ENCODE measurements around the gene EFHD1. TPM values are rescaled to one million over a fixed set of nuclear protein-coding genes. Genes with fewer than 3 reads are reported as not detected.

The EFHD1 gene
- total RNA-seq, 1 experiment from 2014 or later = 0.07 TPM

DNA sequence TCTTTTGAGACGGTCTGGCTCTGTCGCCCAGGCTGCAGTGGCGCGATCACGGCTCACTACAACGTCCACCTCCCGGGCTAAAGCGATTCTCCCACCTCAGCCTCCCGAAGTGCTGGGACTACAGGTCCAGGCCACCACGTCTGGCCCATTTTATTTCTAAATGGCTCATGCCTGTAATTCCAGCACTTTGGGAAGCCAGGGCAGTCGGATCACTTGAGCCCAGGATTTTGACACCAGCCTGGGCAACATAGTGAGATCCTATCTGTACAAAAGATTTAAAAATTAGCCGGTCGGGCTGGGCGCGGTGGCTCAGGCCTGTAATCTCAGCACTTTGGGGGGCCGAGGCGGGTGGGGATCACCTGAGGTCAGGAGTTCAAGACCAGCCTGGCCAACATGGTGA is 26.4 kb upstream of the EFHD1 start:
- H2AFZ ChIP-seq (ENCODE audit: low read length) = no peak overlapping the region
- H3F3A ChIP-seq (ENCODE audit: low read length, unreplicated experiment) = no peaks in the 10 kb centered on the region
- no TSS peak for BruUV-seq (replicated peaks)
- H3K27me3 ChIP-seq (ENCODE audit: low read length) = no peaks in the 10 kb centered on the region
- H3K9me3 ChIP-seq (ENCODE audit: low read length) = no peaks in the 10 kb centered on the region
- ChIA-PET POLR2A (ENCODE audit: unreplicated experiment) (no interaction called here), CTCF (interaction anchor here (0.7 to 0.8 kb wide), 2 partner anchors 39 to 62 kb away, joined by 3 read pairs; no protein-coding TSS in a partner anchor)
- no peak for ATAC-seq
- no peaks in the 10 kb centered on the region for H3K79me2 ChIP-seq (ENCODE audit: low read length)
- no peak overlapping the region for H3K27ac ChIP-seq (ENCODE audit: low read length)
- H3K36me3 ChIP-seq (ENCODE audit: low read depth, low read length) = no peaks in the 10 kb centered on the region
- no peak overlapping the region for H3K4me3 ChIP-seq (ENCODE audit: low read length)
- no peak overlapping the region for H3K9ac ChIP-seq (ENCODE audit: low read length)
- peaks cover 21% of the 10 kb centered on the region for H3K4me1 ChIP-seq (ENCODE audit: insufficient read depth, low read length)
- intact Hi-C loops (cut with micrococcal nuclease) = loop anchor here (5.0 kb wide), 1 partner anchor 645 kb away; the partner anchor contains the start of gene ATG16L1
- TF ChIP-seq, protein P1, sequence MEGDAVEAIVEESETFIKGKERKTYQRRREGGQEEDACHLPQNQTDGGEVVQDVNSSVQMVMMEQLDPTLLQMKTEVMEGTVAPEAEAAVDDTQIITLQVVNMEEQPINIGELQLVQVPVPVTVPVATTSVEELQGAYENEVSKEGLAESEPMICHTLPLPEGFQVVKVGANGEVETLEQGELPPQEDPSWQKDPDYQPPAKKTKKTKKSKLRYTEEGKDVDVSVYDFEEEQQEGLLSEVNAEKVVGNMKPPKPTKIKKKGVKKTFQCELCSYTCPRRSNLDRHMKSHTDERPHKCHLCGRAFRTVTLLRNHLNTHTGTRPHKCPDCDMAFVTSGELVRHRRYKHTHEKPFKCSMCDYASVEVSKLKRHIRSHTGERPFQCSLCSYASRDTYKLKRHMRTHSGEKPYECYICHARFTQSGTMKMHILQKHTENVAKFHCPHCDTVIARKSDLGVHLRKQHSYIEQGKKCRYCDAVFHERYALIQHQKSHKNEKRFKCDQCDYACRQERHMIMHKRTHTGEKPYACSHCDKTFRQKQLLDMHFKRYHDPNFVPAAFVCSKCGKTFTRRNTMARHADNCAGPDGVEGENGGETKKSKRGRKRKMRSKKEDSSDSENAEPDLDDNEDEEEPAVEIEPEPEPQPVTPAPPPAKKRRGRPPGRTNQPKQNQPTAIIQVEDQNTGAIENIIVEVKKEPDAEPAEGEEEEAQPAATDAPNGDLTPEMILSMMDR (conservative IDR thresholded peaks at IDR 0.05; ENCODE audit: low read depth, low read length) = no peak
- H3K9me2 ChIP-seq (replicated peaks; ENCODE audit: low read length) = no peaks in the 10 kb centered on the region
- no peak for DNase-seq
- H3K4me2 ChIP-seq (ENCODE audit: low read length) = no peak overlapping the region
- H4K20me1 ChIP-seq (ENCODE audit: low read length) = no peaks in the 10 kb centered on the region

DNA sequence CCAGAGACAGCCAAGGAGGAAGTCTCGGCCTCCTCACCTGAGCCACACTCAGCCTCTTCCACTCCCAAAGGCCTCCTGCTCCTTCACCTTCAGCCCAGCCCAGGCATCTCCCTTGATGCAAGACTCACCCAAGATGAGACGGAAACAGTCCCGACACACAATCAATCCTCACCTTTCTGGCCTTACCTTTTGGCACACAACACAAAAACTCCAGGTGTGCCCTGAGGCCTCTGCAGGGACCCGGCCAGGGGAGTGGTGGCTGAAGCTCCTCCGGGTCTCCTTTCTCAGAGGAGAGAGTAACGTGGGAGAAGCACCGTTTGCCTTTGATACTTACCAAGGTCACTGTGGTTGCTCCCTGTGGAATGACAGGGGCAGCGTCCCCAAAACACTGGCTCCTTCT is 23.8 kb upstream of the EFHD1 start:
- no peaks in the 10 kb centered on the region for H3K9me3 ChIP-seq (ENCODE audit: low read length)
- ATAC-seq = no peak
- no peaks in the 10 kb centered on the region for H3K36me3 ChIP-seq (ENCODE audit: low read depth, low read length)
- H3K9ac ChIP-seq (ENCODE audit: low read length) = no peak overlapping the region
- H2AFZ ChIP-seq (ENCODE audit: low read length) = no peak overlapping the region
- no peak overlapping the region for H3K4me2 ChIP-seq (ENCODE audit: low read length)
- ChIA-PET CTCF (no interaction called here), POLR2A (ENCODE audit: unreplicated experiment) (interaction anchor here (0.6 kb wide), 1 partner anchor 246 kb away, joined by 3 read pairs; no protein-coding TSS in a partner anchor)
- intact Hi-C loops (cut with micrococcal nuclease) = loop anchor here (5.0 kb wide), 1 partner anchor 643 kb away; the partner anchor contains the start of gene ATG16L1
- 0 out of 2 replicates have a peak overlapping the region, but pooled peaks have one; percentile 2 for H3K27ac ChIP-seq (ENCODE audit: low read length)
- no peak overlapping the region for H3K4me3 ChIP-seq (ENCODE audit: low read length)
- no peak for DNase-seq
- no TSS peak for BruUV-seq (replicated peaks)
- no peaks in the 10 kb centered on the region for H3K27me3 ChIP-seq (ENCODE audit: low read length)
- H3K4me1 ChIP-seq (ENCODE audit: insufficient read depth, low read length) = peaks cover 23% of the 10 kb centered on the region
- H3F3A ChIP-seq (ENCODE audit: low read length, unreplicated experiment) = no peaks in the 10 kb centered on the region
- no peaks in the 10 kb centered on the region for H3K9me2 ChIP-seq (replicated peaks; ENCODE audit: low read length)
- H4K20me1 ChIP-seq (ENCODE audit: low read length) = no peaks in the 10 kb centered on the region
- H3K79me2 ChIP-seq (ENCODE audit: low read length) = no peaks in the 10 kb centered on the region
- TF ChIP-seq EZH2phosphoT487 (IDR thresholded peaks at IDR 0.05; ENCODE audit: borderline replicate concordance, low read length) (no peak), EZH2 (IDR thresholded peaks at IDR 0.05; ENCODE audit: low read length, unreplicated experiment) (no peak)
- TF ChIP-seq, protein P1 (conservative IDR thresholded peaks at IDR 0.05; ENCODE audit: low read depth, low read length) = no peak

DNA sequence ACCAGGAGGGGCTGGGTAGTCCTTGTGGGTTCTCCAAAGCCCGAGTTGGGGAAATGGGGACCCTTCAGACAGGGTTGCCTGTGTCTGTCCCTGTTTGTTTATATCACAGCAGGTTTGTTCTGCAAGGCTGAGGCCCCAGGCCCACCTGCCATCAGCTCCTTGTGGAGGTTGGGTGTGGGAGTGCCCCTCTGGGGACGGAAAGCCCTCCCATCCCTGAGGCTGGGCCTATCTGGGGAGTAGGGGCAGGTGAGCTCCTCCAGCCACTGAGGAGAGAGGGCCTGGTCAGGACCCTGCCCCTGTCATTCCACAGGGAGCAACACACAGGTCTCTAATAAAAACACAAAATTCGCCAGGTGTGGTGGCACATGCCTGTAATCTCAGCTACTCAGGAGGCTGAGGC is 23.3 kb upstream of the EFHD1 start:
- no peak overlapping the region for H3K4me2 ChIP-seq (ENCODE audit: low read length)
- ChIA-PET CTCF (interaction anchor here (0.7 kb wide), 1 partner anchor 14 kb away, joined by 6 read pairs; no protein-coding TSS in a partner anchor), POLR2A (ENCODE audit: unreplicated experiment) (interaction anchor here (0.6 kb wide), 1 partner anchor 140 kb away, joined by 5 read pairs; no protein-coding TSS in a partner anchor)
- BruUV-seq (replicated peaks) = no TSS peak
- DNase-seq = no peak
- H3K36me3 ChIP-seq (ENCODE audit: low read depth, low read length) = no peaks in the 10 kb centered on the region
- TF ChIP-seq EZH2phosphoT487 (IDR thresholded peaks at IDR 0.05; ENCODE audit: borderline replicate concordance, low read length) = no peak
- TF ChIP-seq, protein P1 (conservative IDR thresholded peaks at IDR 0.05; ENCODE audit: low read depth, low read length) = no peak
- TF ChIP-seq EZH2 (IDR thresholded peaks at IDR 0.05; ENCODE audit: low read length, unreplicated experiment) = no peak
- H3K9ac ChIP-seq (ENCODE audit: low read length) = no peak overlapping the region
- H3K79me2 ChIP-seq (ENCODE audit: low read length) = no peaks in the 10 kb centered on the region
- H3K27me3 ChIP-seq (ENCODE audit: low read length) = no peaks in the 10 kb centered on the region
- no peaks in the 10 kb centered on the region for H3K9me3 ChIP-seq (ENCODE audit: low read length)
- no peaks in the 10 kb centered on the region for H3K9me2 ChIP-seq (replicated peaks; ENCODE audit: low read length)
- H3K4me3 ChIP-seq (ENCODE audit: low read length) = no peak overlapping the region
- no peak for ATAC-seq
- intact Hi-C loops (cut with micrococcal nuclease) = no loop called here
- H2AFZ ChIP-seq (ENCODE audit: low read length) = no peak overlapping the region
- peaks cover 23% of the 10 kb centered on the region for H3K4me1 ChIP-seq (ENCODE audit: insufficient read depth, low read length)
- H4K20me1 ChIP-seq (ENCODE audit: low read length) = no peaks in the 10 kb centered on the region
- 0 out of 2 replicates have a peak overlapping the region, but pooled peaks have one; percentile 2 for H3K27ac ChIP-seq (ENCODE audit: low read length)
- H3F3A ChIP-seq (ENCODE audit: low read length, unreplicated experiment) = no peaks in the 10 kb centered on the region
